ENCODE data around the gene FGGY.

FGGY gene

DNA sequence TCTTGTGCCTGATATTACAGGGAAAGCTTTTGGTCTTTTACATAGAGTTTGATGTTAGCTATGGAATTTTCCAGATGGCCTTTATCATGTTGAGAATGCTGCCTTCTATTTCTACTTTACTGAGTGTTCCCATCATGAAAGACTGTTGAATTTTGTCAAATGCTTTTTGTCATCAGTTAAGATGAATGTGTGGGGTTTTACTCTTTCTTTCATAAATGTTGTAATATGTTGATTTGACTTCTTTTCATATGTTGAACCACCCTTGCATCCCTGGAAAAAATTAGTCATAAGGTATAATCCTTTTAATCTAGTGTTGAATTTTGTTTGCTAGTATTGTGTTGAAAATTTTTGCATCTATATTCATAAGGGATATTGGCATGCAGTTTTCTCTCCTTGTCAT is 501.7 kb downstream of the FGGY start:
- no peaks in the 10 kb centered on the region for H3K9me3 ChIP-seq (ENCODE audit: severe bottlenecking)
- no peak overlapping the region for H3K4me3 ChIP-seq (ENCODE audit: low read depth, low read length)
- TF ChIP-seq, protein P1, sequence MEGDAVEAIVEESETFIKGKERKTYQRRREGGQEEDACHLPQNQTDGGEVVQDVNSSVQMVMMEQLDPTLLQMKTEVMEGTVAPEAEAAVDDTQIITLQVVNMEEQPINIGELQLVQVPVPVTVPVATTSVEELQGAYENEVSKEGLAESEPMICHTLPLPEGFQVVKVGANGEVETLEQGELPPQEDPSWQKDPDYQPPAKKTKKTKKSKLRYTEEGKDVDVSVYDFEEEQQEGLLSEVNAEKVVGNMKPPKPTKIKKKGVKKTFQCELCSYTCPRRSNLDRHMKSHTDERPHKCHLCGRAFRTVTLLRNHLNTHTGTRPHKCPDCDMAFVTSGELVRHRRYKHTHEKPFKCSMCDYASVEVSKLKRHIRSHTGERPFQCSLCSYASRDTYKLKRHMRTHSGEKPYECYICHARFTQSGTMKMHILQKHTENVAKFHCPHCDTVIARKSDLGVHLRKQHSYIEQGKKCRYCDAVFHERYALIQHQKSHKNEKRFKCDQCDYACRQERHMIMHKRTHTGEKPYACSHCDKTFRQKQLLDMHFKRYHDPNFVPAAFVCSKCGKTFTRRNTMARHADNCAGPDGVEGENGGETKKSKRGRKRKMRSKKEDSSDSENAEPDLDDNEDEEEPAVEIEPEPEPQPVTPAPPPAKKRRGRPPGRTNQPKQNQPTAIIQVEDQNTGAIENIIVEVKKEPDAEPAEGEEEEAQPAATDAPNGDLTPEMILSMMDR (IDR thresholded peaks at IDR 0.05; ENCODE audit: low read depth, low read length): no peak
- DNase-seq: no peak
- no peaks in the 10 kb centered on the region for H3K27me3 ChIP-seq (ENCODE audit: insufficient read depth, low read depth, severe bottlenecking)
- H3K27ac ChIP-seq: no peak overlapping the region
- H3K36me3 ChIP-seq: no peaks in the 10 kb centered on the region

DNA sequence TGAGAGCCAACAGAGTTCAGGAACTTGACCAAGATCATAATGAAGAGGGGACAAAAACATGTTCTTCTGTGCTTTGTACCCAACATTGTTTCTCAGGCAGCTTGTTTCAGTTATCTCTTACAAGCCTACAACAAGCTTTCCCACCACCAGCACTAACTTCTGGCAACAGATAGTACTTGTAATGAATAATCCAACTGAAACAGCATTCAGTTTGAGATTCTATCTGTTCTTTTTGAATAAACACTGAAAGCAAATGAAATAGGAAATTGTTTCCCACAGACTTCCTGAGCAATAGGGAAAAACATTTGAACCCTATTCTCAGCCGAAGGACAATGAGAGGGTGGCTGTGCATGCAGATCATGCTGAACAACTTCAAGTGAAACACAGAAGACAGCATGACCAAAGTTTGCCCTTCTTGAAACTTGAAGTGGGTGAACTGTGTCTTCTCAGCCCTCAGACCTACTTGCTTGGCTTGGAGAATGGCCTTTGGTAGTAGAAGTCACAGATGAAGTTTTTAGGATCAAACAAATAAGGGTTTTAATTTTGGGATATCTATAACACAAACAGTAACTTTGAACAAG is 506.7 kb downstream of the FGGY start:
- Histone ChIP-seq H3K27ac (no peak overlapping the region), H3K27me3 (ENCODE audit: insufficient read depth, low read depth, severe bottlenecking) (no peaks in the 10 kb centered on the region), H3K4me3 (ENCODE audit: low read depth, low read length) (no peak overlapping the region), H3K36me3 (no peaks in the 10 kb centered on the region), H3K9me3 (ENCODE audit: severe bottlenecking) (no peaks in the 10 kb centered on the region)
- DNase-seq: no peak
- TF ChIP-seq, protein P1 (IDR thresholded peaks at IDR 0.05; ENCODE audit: low read depth, low read length): no peak

DNA sequence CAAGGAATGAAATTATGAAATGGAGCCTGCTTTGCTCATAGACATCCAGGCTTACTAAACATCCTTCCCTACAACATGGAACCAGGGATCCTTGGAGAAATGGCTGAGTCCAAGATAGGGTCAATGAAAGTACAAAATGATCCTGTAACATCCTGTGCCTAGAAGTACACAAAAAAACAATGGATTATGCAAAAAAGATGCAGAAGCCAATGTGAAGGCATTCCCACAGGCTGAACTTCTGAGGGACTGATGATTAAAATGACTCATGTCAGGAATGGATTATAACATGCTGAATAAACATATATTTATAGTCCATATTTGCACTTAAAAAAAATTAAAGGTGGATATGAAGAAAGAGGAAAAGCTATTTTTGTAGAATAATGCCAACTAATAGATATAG is 507.4 kb downstream of the FGGY start:
- no peak for DNase-seq
- Histone ChIP-seq H3K9me3 (ENCODE audit: severe bottlenecking) (no peaks in the 10 kb centered on the region), H3K36me3 (no peaks in the 10 kb centered on the region), H3K27me3 (ENCODE audit: insufficient read depth, low read depth, severe bottlenecking) (no peaks in the 10 kb centered on the region), H3K27ac (no peak overlapping the region), H3K4me3 (ENCODE audit: low read depth, low read length) (no peak overlapping the region)
- TF ChIP-seq, protein P1 (IDR thresholded peaks at IDR 0.05; ENCODE audit: low read depth, low read length): no peak

DNA sequence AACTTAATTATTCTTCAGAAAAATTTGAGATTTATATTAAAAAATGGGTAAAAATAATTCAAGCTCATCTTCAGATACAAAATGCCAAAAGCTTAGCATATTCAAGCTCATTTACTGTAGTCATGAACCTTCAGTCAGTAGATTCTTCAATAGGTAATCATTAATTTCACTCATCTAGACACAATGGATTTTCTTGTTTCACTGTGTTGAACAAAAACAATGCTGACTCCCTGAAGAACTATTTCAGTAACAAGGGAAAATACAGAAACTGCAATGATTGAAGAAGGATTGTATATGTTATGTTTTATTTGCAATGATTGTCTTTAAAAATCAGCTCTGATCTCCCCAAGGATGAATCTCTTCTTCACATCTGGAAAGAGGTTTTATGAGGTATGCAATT is 508.7 kb downstream of the FGGY start:
- Histone ChIP-seq H3K27ac (no peak overlapping the region), H3K27me3 (ENCODE audit: insufficient read depth, low read depth, severe bottlenecking) (no peaks in the 10 kb centered on the region), H3K4me3 (ENCODE audit: low read depth, low read length) (no peak overlapping the region), H3K9me3 (ENCODE audit: severe bottlenecking) (no peaks in the 10 kb centered on the region), H3K36me3 (no peaks in the 10 kb centered on the region)
- TF ChIP-seq, protein P1 (IDR thresholded peaks at IDR 0.05; ENCODE audit: low read depth, low read length): no peak
- DNase-seq: no peak
